Astrocyte (in vitro differentiated cells and primary cell): Measurements from ENCODE around the gene WTAP. TPM values are rescaled to one million over a fixed set of nuclear protein-coding genes. Genes with fewer than 3 reads are reported as not detected.

ENCODE experiments used
- DNase-seq: peaks from one replicate; pipeline ENCODE4 v3.0.0-alpha.2; 2010; ENCODE audit warnings: low read depth
- FAIRE-seq: peaks from 2 replicates; lab custom pipeline; 2011; peaks lifted over from hg19 to GRCh38; lab: Jason Lieb, UNC
- H2AFZ ChIP-seq: 2 replicates; pipeline ENCODE4 v1.6.0; 2012; ENCODE audit warnings: low read depth, low read length, inconsistent platforms
- H3K27ac ChIP-seq: 2 replicates; pipeline ENCODE4 v1.5.1; 2011; ENCODE audit warnings: low read depth, low read length, inconsistent platforms
- H3K27me3 ChIP-seq: 2 replicates; pipeline ENCODE4 v1.6.0; 2011; ENCODE audit warnings: low read length, inconsistent platforms; ENCODE audit not compliant: insufficient read depth
- H3K36me3 ChIP-seq: 2 replicates; pipeline ENCODE4 v1.5.1; 2011; ENCODE audit warnings: low read length, inconsistent platforms; ENCODE audit not compliant: insufficient read depth
- H3K4me1 ChIP-seq: 2 replicates; pipeline ENCODE4 v1.5.1; 2011; ENCODE audit warnings: low read length, inconsistent platforms; ENCODE audit not compliant: insufficient read depth
- H3K4me2 ChIP-seq: 2 replicates; pipeline ENCODE4 v1.6.0; 2012; ENCODE audit warnings: low read length, inconsistent platforms
- H3K4me3 ChIP-seq: 2 replicates; pipeline ENCODE4 v1.5.1; 2011; ENCODE audit warnings: low read depth, mild to moderate bottlenecking, low read length, inconsistent platforms; ENCODE audit not compliant: insufficient read depth
- H3K79me2 ChIP-seq: 2 replicates; pipeline ENCODE4 v1.6.0; 2012; ENCODE audit warnings: mild to moderate bottlenecking, low read length, inconsistent platforms; ENCODE audit not compliant: insufficient read depth
- H3K9ac ChIP-seq: 2 replicates; pipeline ENCODE4 v1.6.0; 2012; ENCODE audit warnings: mild to moderate bottlenecking, low read length, inconsistent platforms
- H3K9me3 ChIP-seq: 2 replicates; pipeline ENCODE4 v1.5.1; 2012; ENCODE audit warnings: low read depth, mild to moderate bottlenecking, low read length, inconsistent platforms; ENCODE audit not compliant: insufficient read depth
- H4K20me1 ChIP-seq: 2 replicates; pipeline ENCODE4 v1.6.0; 2012; ENCODE audit warnings: low read length, inconsistent platforms; ENCODE audit not compliant: insufficient read depth
- H3K27ac Mint-ChIP-seq: one replicate; pipeline ENCODE4 v1.8.0; 2021; ENCODE audit warnings: mild to moderate bottlenecking, mixed read lengths; ENCODE audit not compliant: unreplicated experiment
- H3K27me3 Mint-ChIP-seq: one replicate; pipeline ENCODE4 v1.8.0; 2021; ENCODE audit warnings: low read depth, mixed read lengths; ENCODE audit not compliant: unreplicated experiment
- H3K36me3 Mint-ChIP-seq: one replicate; pipeline ENCODE4 v1.8.0; 2021; ENCODE audit warnings: low read depth, mixed read lengths; ENCODE audit not compliant: unreplicated experiment
- H3K4me1 Mint-ChIP-seq: one replicate; pipeline ENCODE4 v1.8.0; 2021; ENCODE audit warnings: low read depth, mixed read lengths; ENCODE audit not compliant: unreplicated experiment
- H3K4me3 Mint-ChIP-seq: one replicate; pipeline ENCODE4 v1.8.0; 2021; ENCODE audit warnings: mild to moderate bottlenecking, moderate library complexity, mixed read lengths; ENCODE audit not compliant: unreplicated experiment
- H3K9me3 Mint-ChIP-seq: one replicate; pipeline ENCODE4 v1.8.0; 2021; ENCODE audit warnings: mild to moderate bottlenecking, mixed read lengths; ENCODE audit not compliant: unreplicated experiment
- EZH2 ChIP-seq: IDR thresholded peaks from 2 replicates; pipeline ENCODE4 v1.6.1; 2012; ENCODE audit warnings: mild to moderate bottlenecking, low read length, inconsistent platforms; ENCODE audit not compliant: insufficient read depth
- total RNA-seq: library from RNA; stranded (reverse); gene quantifications from 2 replicates; pipeline ENCODE4 v1.2.1, GENCODE V29; 2021
- TF ChIP-seq, protein P1 (sequence below): IDR thresholded peaks from 2 replicates; pipeline ENCODE4 v1.5.1; 2011; ENCODE audit warnings: low read depth, mild to moderate bottlenecking, inconsistent platforms, low read length, moderate library complexity; ENCODE audit not compliant: insufficient read depth

WTAP gene
- total RNA-seq, 1 donor from 2014 or later, result 93.8 TPM

DNA sequence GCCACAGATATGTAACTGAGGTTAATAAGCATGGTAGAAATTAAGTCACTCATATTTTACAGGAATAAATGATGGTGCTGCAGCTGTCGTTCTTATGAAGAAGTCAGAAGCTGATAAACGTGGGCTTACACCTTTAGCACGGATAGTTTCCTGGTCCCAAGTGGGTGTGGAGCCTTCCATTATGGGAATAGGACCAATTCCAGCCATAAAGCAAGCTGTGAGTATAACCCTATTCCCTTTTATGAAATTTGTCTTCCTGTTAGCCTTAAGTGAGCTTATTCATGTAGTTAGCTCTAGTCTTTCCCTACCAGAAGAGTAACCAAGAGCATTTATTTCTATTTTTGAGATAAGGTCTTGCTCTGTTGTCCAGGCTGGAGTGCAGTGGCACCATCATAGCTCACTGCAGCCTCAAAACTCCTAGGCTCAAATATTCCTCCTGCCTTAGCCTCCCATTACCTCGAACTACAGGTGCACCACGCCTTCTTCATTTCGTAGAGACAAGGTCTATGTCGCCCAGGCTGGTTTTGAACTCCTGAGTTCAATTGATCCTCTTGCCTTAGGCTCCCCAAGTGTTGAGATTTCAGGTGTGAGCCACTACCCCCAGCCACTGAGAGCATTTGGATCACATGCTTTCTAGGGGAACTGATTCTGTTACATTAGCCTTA is 50.1 kb downstream of the WTAP start:
- H3K27ac Mint-ChIP-seq, result no peak overlapping the region
- H3K27me3 ChIP-seq, result no peaks in the 10 kb centered on the region
- H3K27me3 Mint-ChIP-seq, result no peaks in the 10 kb centered on the region
- TF ChIP-seq, protein P1, sequence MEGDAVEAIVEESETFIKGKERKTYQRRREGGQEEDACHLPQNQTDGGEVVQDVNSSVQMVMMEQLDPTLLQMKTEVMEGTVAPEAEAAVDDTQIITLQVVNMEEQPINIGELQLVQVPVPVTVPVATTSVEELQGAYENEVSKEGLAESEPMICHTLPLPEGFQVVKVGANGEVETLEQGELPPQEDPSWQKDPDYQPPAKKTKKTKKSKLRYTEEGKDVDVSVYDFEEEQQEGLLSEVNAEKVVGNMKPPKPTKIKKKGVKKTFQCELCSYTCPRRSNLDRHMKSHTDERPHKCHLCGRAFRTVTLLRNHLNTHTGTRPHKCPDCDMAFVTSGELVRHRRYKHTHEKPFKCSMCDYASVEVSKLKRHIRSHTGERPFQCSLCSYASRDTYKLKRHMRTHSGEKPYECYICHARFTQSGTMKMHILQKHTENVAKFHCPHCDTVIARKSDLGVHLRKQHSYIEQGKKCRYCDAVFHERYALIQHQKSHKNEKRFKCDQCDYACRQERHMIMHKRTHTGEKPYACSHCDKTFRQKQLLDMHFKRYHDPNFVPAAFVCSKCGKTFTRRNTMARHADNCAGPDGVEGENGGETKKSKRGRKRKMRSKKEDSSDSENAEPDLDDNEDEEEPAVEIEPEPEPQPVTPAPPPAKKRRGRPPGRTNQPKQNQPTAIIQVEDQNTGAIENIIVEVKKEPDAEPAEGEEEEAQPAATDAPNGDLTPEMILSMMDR, result no peak
- no peak for TF ChIP-seq EZH2
- no peak overlapping the region for H2AFZ ChIP-seq
- H3K9me3 ChIP-seq, result no peaks in the 10 kb centered on the region
- peaks cover 20% of the 10 kb centered on the region for H3K36me3 Mint-ChIP-seq
- no peak overlapping the region for H3K4me3 ChIP-seq
- no peak overlapping the region for H3K4me2 ChIP-seq
- peaks cover 2% of the 10 kb centered on the region for H3K9me3 Mint-ChIP-seq
- peaks cover 47% of the 10 kb centered on the region for H4K20me1 ChIP-seq
- no peak overlapping the region for H3K4me3 Mint-ChIP-seq
- no peak for FAIRE-seq
- no peak for DNase-seq
- no peak overlapping the region for H3K9ac ChIP-seq
- H3K4me1 Mint-ChIP-seq, result peaks cover 7% of the 10 kb centered on the region
- no peaks in the 10 kb centered on the region for H3K4me1 ChIP-seq
- peaks cover 67% of the 10 kb centered on the region for H3K36me3 ChIP-seq
- H3K27ac ChIP-seq, result no peak overlapping the region
- H3K79me2 ChIP-seq, result peaks cover 17% of the 10 kb centered on the region

DNA sequence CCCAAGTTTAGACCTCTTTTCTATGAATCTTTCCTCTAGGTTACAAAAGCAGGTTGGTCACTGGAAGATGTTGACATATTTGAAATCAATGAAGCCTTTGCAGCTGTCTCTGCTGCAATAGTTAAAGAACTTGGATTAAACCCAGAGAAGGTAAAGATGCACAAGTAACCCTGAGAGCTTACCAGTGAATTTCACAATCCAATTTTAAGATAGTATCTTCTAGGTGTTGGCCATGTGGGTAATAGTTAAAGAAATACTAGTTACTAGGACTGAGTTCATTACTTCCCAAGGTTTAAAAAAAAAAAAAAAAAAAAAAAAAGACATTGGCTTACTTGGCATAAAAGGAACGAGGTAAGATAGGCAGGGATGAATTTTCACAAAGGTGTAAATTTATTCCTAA is 50.8 kb downstream of the WTAP start:
- Histone ChIP-seq H3K4me3 (no peak overlapping the region), H3K79me2 (peaks cover 24% of the 10 kb centered on the region), H3K4me1 (no peaks in the 10 kb centered on the region), H3K36me3 (peaks cover 70% of the 10 kb centered on the region), H3K4me2 (no peak overlapping the region), H4K20me1 (peaks cover 55% of the 10 kb centered on the region), H3K27me3 (no peaks in the 10 kb centered on the region), H3K27ac (no peak overlapping the region), H2AFZ (no peak overlapping the region), H3K9ac (no peak overlapping the region), H3K9me3 (no peaks in the 10 kb centered on the region)
- Mint-ChIP-seq H3K4me3 (no peak overlapping the region), H3K27ac (no peak overlapping the region), H3K36me3 (peaks cover 20% of the 10 kb centered on the region), H3K9me3 (peaks cover 2% of the 10 kb centered on the region), H3K27me3 (no peaks in the 10 kb centered on the region), H3K4me1 (peaks cover 10% of the 10 kb centered on the region)
- no peak for FAIRE-seq
- DNase-seq, result no peak
- TF ChIP-seq EZH2, result no peak
- TF ChIP-seq, protein P1, result no peak

GRCh38 chr6:159778542-159779103 is 51.3 kb downstream of the WTAP start:
- Histone ChIP-seq H3K36me3 (peaks cover 73% of the 10 kb centered on the region), H3K4me3 (no peak overlapping the region), H3K27ac (no peak overlapping the region), H3K9ac (no peak overlapping the region), H3K9me3 (no peaks in the 10 kb centered on the region), H3K4me2 (no peak overlapping the region), H4K20me1 (peaks cover 58% of the 10 kb centered on the region), H2AFZ (no peak overlapping the region), H3K27me3 (no peaks in the 10 kb centered on the region), H3K4me1 (no peaks in the 10 kb centered on the region), H3K79me2 (peaks cover 27% of the 10 kb centered on the region)
- Mint-ChIP-seq H3K27me3 (no peaks in the 10 kb centered on the region), H3K4me3 (no peak overlapping the region), H3K4me1 (peaks cover 10% of the 10 kb centered on the region), H3K36me3 (peaks cover 20% of the 10 kb centered on the region), H3K27ac (peak overlapping the region; percentile 1), H3K9me3 (peaks cover 2% of the 10 kb centered on the region)
- DNase-seq (no peak), FAIRE-seq (peak; percentile 9)
- TF ChIP-seq, protein P1, result no peak
- TF ChIP-seq EZH2, result no peak
